IMR-90 (cell line): ENCODE measurements around the gene TBX20. TPM values are rescaled to one million over a fixed set of nuclear protein-coding genes. Genes with fewer than 3 reads are reported as not detected.
"Not testable (repeated sequence)": the region's sequence is repeated elsewhere in the genome, so short reads cannot be mapped to it uniquely, and the experiment has no call there.

ENCODE experiments used
- ATAC-seq: fragments of 200-7000 bp; cut with Tn5 transposase; 2 replicates; pipeline ENCODE4 v1.9.1; 2020; ENCODE audit warnings: low read depth, mild to moderate bottlenecking, moderate library complexity
- BruUV-seq: library from RNA; stranded (reverse); fragments of 400-500 nt; replicated peaks from 2 replicates; lab custom pipeline; 2021; lab: Mats Ljungman, UMichigan
- CTCF ChIA-PET: fragments of 300-600 bp; formaldehyde crosslinking; extraction: SDS; loops from one replicate; lab custom pipeline; 2021; ENCODE audit warnings: antibody characterized with exemption; lab: Yijun Ruan, JAX
- POLR2A ChIA-PET: fragments of 300-600 bp; sonication (Branson Sonifier 250); formaldehyde crosslinking; loops from one replicate; lab custom pipeline; 2022; ENCODE audit warnings: antibody characterized with exemption; ENCODE audit not compliant: unreplicated experiment; lab: Charles Lee
- DNase-seq: peaks from one replicate; pipeline ENCODE4 v3.0.0; 2013
- H2AFZ ChIP-seq: replicated peaks from 2 replicates; pipeline ENCODE3; 2013; ENCODE audit warnings: low read length, mild to moderate bottlenecking; ENCODE audit not compliant: poor library complexity
- H2AK5ac ChIP-seq: 2 replicates; pipeline ENCODE4 v1.6.1; 2013; ENCODE audit warnings: low read depth, low read length, inconsistent platforms
- H2AK9ac ChIP-seq: replicated peaks from 2 replicates; pipeline ENCODE3; 2013; ENCODE audit warnings: mild to moderate bottlenecking, low read depth, low read length, moderate library complexity; ENCODE audit not compliant: poor library complexity
- H2BK120ac ChIP-seq: 2 replicates; pipeline ENCODE4 v1.6.1; 2013; ENCODE audit warnings: low read depth, low read length, inconsistent platforms
- H2BK15ac ChIP-seq: 3 replicates; pipeline ENCODE4 v1.6.1; 2013; ENCODE audit warnings: low read depth, low read length, inconsistent platforms
- H2BK20ac ChIP-seq: 2 replicates; pipeline ENCODE4 v1.6.1; 2013; ENCODE audit warnings: low read depth, mild to moderate bottlenecking, inconsistent platforms, low read length, moderate library complexity
- H2BK5ac ChIP-seq: 2 replicates; pipeline ENCODE4 v1.6.1; 2013; ENCODE audit warnings: mild to moderate bottlenecking, low read depth, low read length, inconsistent platforms; ENCODE audit not compliant: poor library complexity, severe bottlenecking
- H3K14ac ChIP-seq: replicated peaks from 2 replicates; pipeline ENCODE4 v1.6.1; 2013; ENCODE audit warnings: low read depth, low read length, inconsistent platforms
- H3K18ac ChIP-seq: 2 replicates; pipeline ENCODE4 v1.6.1; 2013; ENCODE audit warnings: low read depth, low read length, control low read depth
- H3K23ac ChIP-seq: 2 replicates; pipeline ENCODE4 v1.6.1; 2013; ENCODE audit warnings: low read depth, low read length, inconsistent platforms
- H3K27ac ChIP-seq: 2 replicates; pipeline ENCODE4 v1.5.1; 2013; ENCODE audit warnings: mild to moderate bottlenecking, control low read depth, low read length; ENCODE audit not compliant: insufficient read depth
- H3K27me3 ChIP-seq: 2 replicates; pipeline ENCODE4 v1.6.1; 2013; ENCODE audit warnings: low read length; ENCODE audit not compliant: control insufficient read depth, insufficient read depth
- H3K36me3 ChIP-seq: 2 replicates; pipeline ENCODE4 v1.6.1; 2013; ENCODE audit warnings: low read length, mixed read lengths; ENCODE audit not compliant: control insufficient read depth, insufficient read depth
- H3K4ac ChIP-seq: 2 replicates; pipeline ENCODE4 v1.6.1; 2013; ENCODE audit warnings: low read depth, low read length, inconsistent platforms
- H3K4me1 ChIP-seq: 2 replicates; pipeline ENCODE4 v1.6.1; 2013; ENCODE audit warnings: low read length, mixed read lengths; ENCODE audit not compliant: control insufficient read depth, insufficient read depth
- H3K4me2 ChIP-seq: 2 replicates; pipeline ENCODE4 v1.6.1; 2013; ENCODE audit warnings: low read depth, mild to moderate bottlenecking, control low read depth, low read length, moderate library complexity
- H3K4me3 ChIP-seq: 2 replicates; pipeline ENCODE4 v1.5.1; 2013; ENCODE audit warnings: low read depth, mild to moderate bottlenecking, control low read depth, low read length, moderate library complexity; ENCODE audit not compliant: insufficient read depth
- H3K56ac ChIP-seq: 2 replicates; pipeline ENCODE4 v1.6.1; 2013; ENCODE audit warnings: low read length, inconsistent platforms; ENCODE audit not compliant: insufficient read depth; ENCODE audit errors: extremely low read depth
- H3K79me1 ChIP-seq, 2 experiments: 2 replicates each; pipeline ENCODE4 v1.6.1; 2013; ENCODE audit warnings: low read length in 2 of 2, inconsistent platforms in 1 of 2, low read depth in 1 of 2
- H3K9ac ChIP-seq: 2 replicates; pipeline ENCODE4 v1.6.1; 2013; ENCODE audit warnings: low read depth, low read length, control low read depth
- H3K9me1 ChIP-seq: 2 replicates; pipeline ENCODE4 v1.6.1; 2013; ENCODE audit warnings: low read length, inconsistent platforms; ENCODE audit not compliant: insufficient read depth
- H3K9me3 ChIP-seq: 2 replicates; pipeline ENCODE4 v1.6.1; 2013; ENCODE audit warnings: low read length; ENCODE audit not compliant: control insufficient read depth, insufficient read depth
- H4K20me1 ChIP-seq: 2 replicates; pipeline ENCODE4 v1.6.1; 2013; ENCODE audit warnings: low read length, inconsistent platforms; ENCODE audit not compliant: insufficient read depth
- H4K5ac ChIP-seq: 2 replicates; pipeline ENCODE4 v1.6.1; 2013; ENCODE audit warnings: mild to moderate bottlenecking, low read depth, low read length, control low read depth
- H4K8ac ChIP-seq, 2 experiments: 2 replicates each; pipeline ENCODE4 v1.6.1; 2013; ENCODE audit warnings: low read depth in 2 of 2, low read length in 2 of 2, control low read depth in 1 of 2, inconsistent platforms in 1 of 2
- H4K91ac ChIP-seq: 2 replicates; pipeline ENCODE4 v1.6.1; 2013; ENCODE audit warnings: low read depth, low read length, inconsistent platforms; ENCODE audit not compliant: insufficient read depth
- FOS ChIP-seq: fragments of 150-350 bp; IDR thresholded peaks from 2 replicates; pipeline ENCODE4 v1.6.1; 2016; ENCODE audit warnings: low read depth, low read length
- MAFK ChIP-seq: IDR thresholded peaks from 2 replicates; pipeline ENCODE4 v1.6.1; 2012; ENCODE audit warnings: low read depth, low read length, improper control_type of control experiment
- MAZ ChIP-seq: IDR thresholded peaks from 2 replicates; pipeline ENCODE4 v1.6.1; 2012; ENCODE audit warnings: low read depth, mild to moderate bottlenecking, low read length, improper control_type of control experiment, moderate library complexity, borderline replicate concordance
- RAD21 ChIP-seq: IDR thresholded peaks from 2 replicates; pipeline ENCODE4 v1.6.1; 2012; ENCODE audit warnings: low read length, improper control_type of control experiment
- RCOR1 ChIP-seq: IDR thresholded peaks from 2 replicates; pipeline ENCODE4 v1.6.1; 2012; ENCODE audit warnings: mild to moderate bottlenecking, low read length, improper control_type of control experiment; ENCODE audit not compliant: insufficient replicate concordance
- SMC3 ChIP-seq: fragments of 150-350 bp; IDR thresholded peaks from 2 replicates; pipeline ENCODE4 v1.6.1; 2016; ENCODE audit warnings: low read depth, mild to moderate bottlenecking, antibody characterized with exemption, low read length, moderate library complexity
- WGBS, 2 experiments: methylation state at CpG; one replicate each; pipeline versions ENCODE4 v1.1.5 to v1.1.7; 2013; ENCODE audit warnings: missing lambda C conversion rate in 2 of 2; ENCODE audit not compliant: insufficient read length in 1 of 2; ENCODE audit errors: extremely low coverage in 2 of 2; 5-methylcytosine and 5-hydroxymethylcytosine counted together
- dilution Hi-C: fragments of 300-500 bp; cut with HindIII; formaldehyde crosslinking; loops from one replicate; pipeline ENCODE4 v1.14.3; 2018; ENCODE audit warnings: low sequenced_read_pairs; ENCODE audit not compliant: unreplicated experiment
- in situ Hi-C: fragments of 300-500 bp; cut with MboI; formaldehyde crosslinking; loops from 3 replicates; pipeline ENCODE4 v1.14.3; 2019; ENCODE audit warnings: low sequenced_read_pairs, inconsistent platforms, mixed read lengths
- intact Hi-C: fragments of 100-400 bp; cut with micrococcal nuclease; formaldehyde crosslinking; loops from 2 replicates; pipeline ENCODE4 v1.10.0; 2022
- polyA plus RNA-seq, 3 experiments: library from polyadenylated mRNA; depleted of rRNA; stranded (reverse); fragments of >200 nt; gene quantifications; 2 replicates each; pipeline ENCODE4 v1.2.3, GENCODE V29; 2012; ENCODE audit warnings: low replicate concordance in 1 of 3
- total RNA-seq: library from RNA; depleted of rRNA; stranded (reverse); fragments of >200 nt; gene quantifications from 2 replicates; pipeline ENCODE4 v1.2.3, GENCODE V29; 2012

Gene TBX20
- total and polyA plus RNA-seq, 2 of the 4 experiments (the other 2 are of a cell fraction), result 0.15 to 0.36 TPM

DNA sequence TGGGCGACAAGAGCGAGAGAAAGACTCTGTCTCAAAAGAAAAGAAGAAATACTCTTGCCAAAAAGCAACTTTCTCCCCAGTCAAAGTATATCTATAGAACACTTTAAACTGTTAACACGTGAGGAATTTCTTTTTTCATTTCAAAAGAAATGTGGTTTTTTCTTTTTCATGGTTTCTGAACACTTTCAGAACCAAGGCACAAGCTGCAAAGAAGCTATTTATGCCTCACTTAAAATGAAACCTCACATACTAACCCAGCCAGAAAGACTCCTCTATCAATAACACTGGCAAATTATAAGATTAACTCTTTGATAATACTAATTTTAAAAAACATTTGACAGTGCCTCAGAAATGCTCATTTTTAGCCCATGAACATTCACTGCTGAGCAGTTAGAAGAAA, 20.9 kb downstream of the TBX20 start:
- Histone ChIP-seq H3K79me1 (no peaks in the 10 kb centered on the region), H2BK15ac (no peak overlapping the region), H3K9me3 (no peaks in the 10 kb centered on the region), H4K20me1 (no peaks in the 10 kb centered on the region), H3K4me1 (no peaks in the 10 kb centered on the region), H3K4me2 (no peak overlapping the region), H2AFZ (no peak overlapping the region), H4K5ac (no peak overlapping the region), H3K9me1 (no peaks in the 10 kb centered on the region), H3K23ac (no peak overlapping the region), H2BK5ac (no peak overlapping the region), H3K14ac (no peak overlapping the region), H4K8ac (no peak overlapping the region), H3K18ac (no peak overlapping the region), H2BK120ac (no peak overlapping the region), H3K36me3 (no peaks in the 10 kb centered on the region), H4K91ac (no peak overlapping the region), H3K4me3 (no peak overlapping the region), H2BK20ac (no peak overlapping the region), H3K27me3 (no peaks in the 10 kb centered on the region), H2AK9ac (no peak overlapping the region), H3K9ac (no peak overlapping the region), H3K4ac (no peak overlapping the region), H3K56ac (no peak overlapping the region), H3K27ac (no peak overlapping the region), H2AK5ac (no peak overlapping the region)
- no TSS peak for BruUV-seq
- dilution Hi-C loops, result no loop called here
- ChIA-PET POLR2A (no interaction called here), CTCF (no interaction called here)
- WGBS, 2 experiments, result no CpG with 5 or more reads among the region's 3 CpGs
- intact Hi-C loops, result no loop called here
- no peak for TF ChIP-seq RAD21
- TF ChIP-seq MAFK, result no peak
- no peak for TF ChIP-seq SMC3
- no peak for TF ChIP-seq MAZ
- TF ChIP-seq RCOR1, result no peak
- no peak for TF ChIP-seq FOS
- ATAC-seq (no peak), DNase-seq (no peak)
- in situ Hi-C loops, result no loop called here

DNA sequence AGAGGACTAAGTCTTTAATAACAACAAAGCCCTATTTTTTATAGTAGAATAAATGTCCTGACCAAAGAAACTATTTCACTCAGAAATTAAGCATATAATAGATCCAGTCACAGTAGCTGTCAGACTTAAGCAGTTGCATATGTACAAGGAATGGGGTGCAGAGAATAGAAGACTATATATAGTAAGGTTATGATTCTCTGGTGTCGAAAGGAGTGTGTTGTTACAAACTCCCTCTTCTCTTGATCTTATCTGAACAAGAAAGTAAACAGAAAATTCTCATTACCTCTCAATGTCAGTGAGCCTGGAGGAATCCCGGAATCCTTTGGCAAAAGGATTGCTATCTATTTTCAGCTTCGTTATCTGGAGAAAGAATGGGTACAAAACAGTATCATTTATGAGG, 22.7 kb downstream of the TBX20 start:
- H2AK5ac ChIP-seq, in situ Hi-C loops, DNase-seq, H2BK20ac ChIP-seq, H3K27ac ChIP-seq, CTCF ChIA-PET, H3K56ac ChIP-seq, H3K79me1 ChIP-seq, H3K4me1 ChIP-seq, H2BK120ac ChIP-seq, H4K8ac ChIP-seq, intact Hi-C loops, H3K36me3 ChIP-seq, H2AFZ ChIP-seq, dilution Hi-C loops, H2BK15ac ChIP-seq, H3K9me1 ChIP-seq, H3K9ac ChIP-seq, H3K4me2 ChIP-seq, BruUV-seq, H4K5ac ChIP-seq, H3K9me3 ChIP-seq, H3K4ac ChIP-seq, H3K18ac ChIP-seq, H4K91ac ChIP-seq, H3K14ac ChIP-seq, H2BK5ac ChIP-seq, ATAC-seq, H3K27me3 ChIP-seq, H2AK9ac ChIP-seq, H4K20me1 ChIP-seq, H3K23ac ChIP-seq, POLR2A ChIA-PET, H3K4me3 ChIP-seq: not testable (repeated sequence)
- WGBS, 2 experiments, result no CpG with 5 or more reads among the region's 3 CpGs
